Neural cell (in vitro differentiated cells): ENCODE data around the gene IQSEC1.

Source experiments
- CTCF ChIP-seq: fragments of 450-650 bp; IDR thresholded peaks from 2 replicates; pipeline ENCODE4 v1.5.1; 2014; ENCODE audit warnings: antibody characterized with exemption, mild to moderate bottlenecking, moderate library complexity; ENCODE audit not compliant: poor library complexity, severe bottlenecking
- RAD21 ChIP-seq: fragments of 450-650 bp; conservative IDR thresholded peaks from 2 replicates; pipeline ENCODE4 v1.6.1; 2014; ENCODE audit warnings: antibody characterized with exemption, mild to moderate bottlenecking, moderate library complexity
- SMC3 ChIP-seq: fragments of 450-650 bp; conservative IDR thresholded peaks from 2 replicates; pipeline ENCODE4 v1.6.1; 2014; ENCODE audit warnings: antibody characterized with exemption, mild to moderate bottlenecking, moderate library complexity; ENCODE audit not compliant: poor library complexity
- TF ChIP-seq, protein P1 (sequence below): IDR thresholded peaks from 2 replicates; pipeline ENCODE4 v1.6.1; 2012; ENCODE audit warnings: borderline replicate concordance

GRCh38 chr3:12944849-12945248, 128.4 kb downstream of the IQSEC1 start:
- TF ChIP-seq CTCF (no peak), SMC3 (no peak), RAD21 (no peak)
- TF ChIP-seq, protein P1, sequence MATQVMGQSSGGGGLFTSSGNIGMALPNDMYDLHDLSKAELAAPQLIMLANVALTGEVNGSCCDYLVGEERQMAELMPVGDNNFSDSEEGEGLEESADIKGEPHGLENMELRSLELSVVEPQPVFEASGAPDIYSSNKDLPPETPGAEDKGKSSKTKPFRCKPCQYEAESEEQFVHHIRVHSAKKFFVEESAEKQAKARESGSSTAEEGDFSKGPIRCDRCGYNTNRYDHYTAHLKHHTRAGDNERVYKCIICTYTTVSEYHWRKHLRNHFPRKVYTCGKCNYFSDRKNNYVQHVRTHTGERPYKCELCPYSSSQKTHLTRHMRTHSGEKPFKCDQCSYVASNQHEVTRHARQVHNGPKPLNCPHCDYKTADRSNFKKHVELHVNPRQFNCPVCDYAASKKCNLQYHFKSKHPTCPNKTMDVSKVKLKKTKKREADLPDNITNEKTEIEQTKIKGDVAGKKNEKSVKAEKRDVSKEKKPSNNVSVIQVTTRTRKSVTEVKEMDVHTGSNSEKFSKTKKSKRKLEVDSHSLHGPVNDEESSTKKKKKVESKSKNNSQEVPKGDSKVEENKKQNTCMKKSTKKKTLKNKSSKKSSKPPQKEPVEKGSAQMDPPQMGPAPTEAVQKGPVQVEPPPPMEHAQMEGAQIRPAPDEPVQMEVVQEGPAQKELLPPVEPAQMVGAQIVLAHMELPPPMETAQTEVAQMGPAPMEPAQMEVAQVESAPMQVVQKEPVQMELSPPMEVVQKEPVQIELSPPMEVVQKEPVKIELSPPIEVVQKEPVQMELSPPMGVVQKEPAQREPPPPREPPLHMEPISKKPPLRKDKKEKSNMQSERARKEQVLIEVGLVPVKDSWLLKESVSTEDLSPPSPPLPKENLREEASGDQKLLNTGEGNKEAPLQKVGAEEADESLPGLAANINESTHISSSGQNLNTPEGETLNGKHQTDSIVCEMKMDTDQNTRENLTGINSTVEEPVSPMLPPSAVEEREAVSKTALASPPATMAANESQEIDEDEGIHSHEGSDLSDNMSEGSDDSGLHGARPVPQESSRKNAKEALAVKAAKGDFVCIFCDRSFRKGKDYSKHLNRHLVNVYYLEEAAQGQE, result no peak
